Thoracic aorta (tissue), 2 donors: ENCODE measurements around the gene DIS3L2. TPM values are rescaled to one million over a fixed set of nuclear protein-coding genes. Genes with fewer than 3 reads are reported as not detected.
"Not testable (repeated sequence)": the region's sequence is repeated elsewhere in the genome, so short reads cannot be mapped to it uniquely, and the experiment has no call there.

Experiments used
- ATAC-seq: fragments of 150-250 bp; one replicate; pipeline ENCODE4 v1.8.0; 2017; ENCODE audit warnings: low read depth; ENCODE audit not compliant: insufficient number of reproducible peaks, low FRiP score
- DNase-seq: peaks from one replicate; pipeline ENCODE4 v3.0.0-alpha.2; 2020; ENCODE audit warnings: low spot score
- H3K27ac ChIP-seq, 2 donors: fragments of 200-600 bp; sonication (generic); 1 replicate in 1 of 2; 2 replicates in 1 of 2; pipeline ENCODE4 v1.5.1; 2016; ENCODE audit warnings: mild to moderate bottlenecking in 2 of 2, moderate library complexity in 2 of 2
- H3K27me3 ChIP-seq: fragments of 200-600 bp; sonication (generic); replicated peaks from 2 replicates; pipeline ENCODE4 v1.6.0; 2016; ENCODE audit warnings: mild to moderate bottlenecking; ENCODE audit not compliant: insufficient read depth
- H3K36me3 ChIP-seq: fragments of 200-600 bp; sonication (generic); one replicate; pipeline ENCODE4 v1.5.1; 2016
- H3K4me1 ChIP-seq, 2 donors: fragments of 200-600 bp; sonication (generic); 1 replicate in 1 of 2; 2 replicates in 1 of 2; pipeline versions ENCODE4 v1.5.1 to v1.6.0; 2016; ENCODE audit warnings: low read depth in 2 of 2, mild to moderate bottlenecking in 1 of 2; ENCODE audit not compliant: control insufficient read depth in 1 of 2
- H3K4me3 ChIP-seq: fragments of 200-600 bp; sonication (generic); 2 replicates; pipeline ENCODE4 v1.5.1; 2016; ENCODE audit warnings: mild to moderate bottlenecking
- H3K9me3 ChIP-seq: fragments of 200-600 bp; sonication (generic); 2 replicates; pipeline ENCODE4 v1.5.1; 2016
- CTCF ChIP-seq: fragments of 200-600 bp; sonication (generic); IDR thresholded peaks from one replicate; pipeline ENCODE4 v1.5.1; 2019; ENCODE audit warnings: antibody characterized with exemption
- total RNA-seq, 2 donors: library from RNA; depleted of rRNA; stranded (reverse); fragments of >200 nt; gene quantifications; one replicate each; pipeline versions ENCODE4 v1.1.0 to v1.2.3, GENCODE V29; 2016

The DIS3L2 gene
- total RNA-seq, 2 donors from 2014 or later = 26.4 to 32.5 TPM

GRCh38 chr2:232382331-232383225 lies 421.1 kb downstream of the DIS3L2 start:
- Histone ChIP-seq H3K27ac (no peak overlapping the region), H3K9me3 (no peaks in the 10 kb centered on the region), H3K4me3 (no peak overlapping the region), H3K4me1 (peaks cover 0 to 14% of the 10 kb centered on the region in 2 donors), H3K36me3 (no peaks in the 10 kb centered on the region), H3K27me3 (no peaks in the 10 kb centered on the region)
- ATAC-seq (no peak), DNase-seq (no peak)
- TF ChIP-seq CTCF = no peak

- no peak overlapping the region for H3K27ac ChIP-seq
- no peaks in the 10 kb centered on the region for H3K9me3 ChIP-seq
- ATAC-seq (no peak), DNase-seq (no peak)
- TF ChIP-seq CTCF = no peak
- H3K27me3 ChIP-seq = no peaks in the 10 kb centered on the region
- no peaks in the 10 kb centered on the region for H3K36me3 ChIP-seq
- peaks cover 0 to 17% of the 10 kb centered on the region in 2 donors for H3K4me1 ChIP-seq
- no peak overlapping the region for H3K4me3 ChIP-seq
These were observed 423.0 kb downstream of the DIS3L2 start for GRCh38 chr2:232384466-232384865.

- DNase-seq, H3K4me3 ChIP-seq, H3K27ac ChIP-seq, H3K36me3 ChIP-seq, ATAC-seq, H3K27me3 ChIP-seq, H3K9me3 ChIP-seq: not testable (repeated sequence)
- peaks cover 0 to 17% of the 10 kb centered on the region in 2 donors for H3K4me1 ChIP-seq
These were observed 423.5 kb downstream of the DIS3L2 start for GRCh38 chr2:232385058-232385457.

GRCh38 chr2:232385660-232386489 lies 424.4 kb downstream of the DIS3L2 start:
- TF ChIP-seq CTCF = no peak
- peaks cover 0 to 17% of the 10 kb centered on the region in 2 donors for H3K4me1 ChIP-seq
- no peaks in the 10 kb centered on the region for H3K27me3 ChIP-seq
- no peak overlapping the region for H3K4me3 ChIP-seq
- no peak overlapping the region for H3K27ac ChIP-seq
- H3K9me3 ChIP-seq = no peaks in the 10 kb centered on the region
- ATAC-seq = no peak
- DNase-seq = no peak
- H3K36me3 ChIP-seq = no peaks in the 10 kb centered on the region

GRCh38 chr2:232386490-232386739 lies 424.9 kb downstream of the DIS3L2 start:
- no peak for TF ChIP-seq CTCF
- Histone ChIP-seq H3K27ac (no peak overlapping the region), H3K36me3 (no peaks in the 10 kb centered on the region), H3K9me3 (no peaks in the 10 kb centered on the region), H3K4me3 (no peak overlapping the region), H3K27me3 (no peaks in the 10 kb centered on the region), H3K4me1 (peaks cover 0 to 17% of the 10 kb centered on the region in 2 donors)
- DNase-seq = no peak
- no peak for ATAC-seq

Other genes with a start within 250 kb of the DIS3L2 start
- gene PDE6D, start 180.4 kb upstream of the DIS3L2 start, total RNA-seq = 10 to 100 TPM; 24.9 to 30.2 TPM
- gene COPS7B, start 175.3 kb upstream of the DIS3L2 start, total RNA-seq = 10 to 100 TPM; 25.5 to 25.7 TPM
- not detected for gene NPPC, start 35.3 kb upstream of the DIS3L2 start, total RNA-seq